ENCODE data around the gene MYO19. TPM values are rescaled to one million over a fixed set of nuclear protein-coding genes. Genes with fewer than 3 reads are reported as not detected.

MYO19 gene
- total and polyA plus RNA-seq, 9 of the 15 experiments (the other 6 are each of a cell fraction or from before 2014, with no cell fraction given) = 21.6 to 176 (median 129) TPM

GRCh38 chr17:36503456-36504155 lies 31.1 kb downstream of the MYO19 start:
- WGBS (ENCODE audit: insufficient coverage, low coverage, missing lambda C conversion rate) = 85% methylated on average over 7 of the region's 7 CpGs
- Histone ChIP-seq H3K9me1 (ENCODE audit: control insufficient read depth, insufficient read depth, low read length) (no peaks in the 10 kb centered on the region), H3K9ac (ENCODE audit: insufficient read depth in 1 of 2, low read depth in 2 of 2, low read length in 2 of 2) (peak overlapping the region in 1 of 2 experiments; percentile 77; a peak in 2 of 4 replicates), H3K4me3 (no peak overlapping the region), H3K4me1 (replicated peaks in 1 of 2; ENCODE audit: control insufficient read depth in 2 of 2, insufficient read depth in 2 of 2, low read length in 2 of 2) (peaks cover 0 to 3% of the 10 kb centered on the region in 2 experiments; a peak in 1 of 5 replicates), H3K27me3 (ENCODE audit: control insufficient read depth in 2 of 2, insufficient read depth in 2 of 2, low read length in 2 of 2) (no peaks in the 10 kb centered on the region), H2AFZ (ENCODE audit: low read depth, low read length) (no peak overlapping the region), H3K27ac (ENCODE audit: extremely low read depth, low read depth, low read length) (no peak overlapping the region), H3K79me2 (ENCODE audit: control insufficient read depth, insufficient read depth, low read length) (no peaks in the 10 kb centered on the region), H3K36me3 (ENCODE audit: control insufficient read depth, insufficient read depth, low read length) (peaks cover 96% of the 10 kb centered on the region), H4K20me1 (replicated peaks; ENCODE audit: control insufficient read depth, insufficient read depth, low read length) (no peaks in the 10 kb centered on the region), H3K9me3 (replicated peaks; ENCODE audit: control insufficient read depth, insufficient read depth, low read depth, low read length) (no peaks in the 10 kb centered on the region), H3K4me2 (ENCODE audit: insufficient read depth, low read length) (no peak overlapping the region)
- no peak for ATAC-seq
- ChIA-PET CTCF (ENCODE audit: low intra/inter-chr PET ratio) (no interaction called here), POLR2A (interaction anchor here (0.9 to 1.0 kb wide), 2 partner anchors 9 to 12 kb away, joined by 3 to 9 read pairs; no protein-coding TSS in a partner anchor)
- DNase-seq (ENCODE audit: extremely low read depth in 1 of 4, low spot score in 3 of 4) = no peak
- BruUV-seq (replicated peaks) = no TSS peak
- FAIRE-seq = no peak
- in situ Hi-C loops (cut with MboI) (no loop called here), intact Hi-C loops (cut with micrococcal nuclease) (no loop called here)
- TF ChIP-seq CBFA2T3 (IDR thresholded peaks at IDR 0.05) (peak; percentile 36; the same call in 1 of the 2 replicates), L3MBTL2 (IDR thresholded peaks at IDR 0.05) (no peak), SAFB (IDR thresholded peaks at IDR 0.05; ENCODE audit: borderline replicate concordance, low read depth, low read length) (no peak), POLR2G (IDR thresholded peaks at IDR 0.05; ENCODE audit: low read depth, low read length) (peak; percentile 52), ZBTB34 (CRISPR knock-in tag; IDR thresholded peaks at IDR 0.05) (no peak), ZBTB1 (CRISPR knock-in tag; IDR thresholded peaks at IDR 0.05; ENCODE audit: borderline replicate concordance, low read depth) (no peak), SPI1 (IDR thresholded peaks at IDR 0.05; ENCODE audit: borderline replicate concordance, low read depth, low read length) (peak; percentile 38)

Data from K562 (cell line).